ENCODE measurements around the gene C4orf51.
"Not testable (repeated sequence)": the region's sequence is repeated elsewhere in the genome, so short reads cannot be mapped to it uniquely, and the experiment has no call there.

C4orf51 gene

GRCh38 chr4:145679991-145680455 lies at the start of gene C4orf51:
C4orf51 (plus strand) TSS chr4:145680146; CDS start chr4:145680204, 58 bp downstream.
- peak; percentile 6 for DNase-seq (ENCODE audit: low spot score)

DNA sequence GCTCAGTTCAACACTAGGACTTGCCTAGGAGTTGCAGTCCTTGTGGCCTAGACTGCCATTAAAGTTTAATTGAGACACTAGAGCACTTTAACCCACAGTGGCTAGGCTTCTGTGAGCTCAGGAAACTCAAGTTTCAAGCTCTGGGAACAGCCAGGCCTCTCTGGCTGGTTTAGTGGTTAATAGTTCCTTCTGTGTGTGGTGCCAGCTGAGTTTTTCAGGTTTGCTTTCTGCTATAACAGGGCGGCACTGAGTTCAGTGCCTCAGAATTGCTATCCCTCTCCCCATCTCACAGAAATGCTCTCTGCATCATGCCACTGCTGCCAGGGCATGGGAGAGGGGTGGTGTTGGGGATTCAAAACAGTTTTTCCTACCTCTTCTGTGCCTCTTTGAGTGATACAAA lies 44.8 kb upstream of the C4orf51 start:
- no peak for DNase-seq (ENCODE audit: low spot score)

DNA sequence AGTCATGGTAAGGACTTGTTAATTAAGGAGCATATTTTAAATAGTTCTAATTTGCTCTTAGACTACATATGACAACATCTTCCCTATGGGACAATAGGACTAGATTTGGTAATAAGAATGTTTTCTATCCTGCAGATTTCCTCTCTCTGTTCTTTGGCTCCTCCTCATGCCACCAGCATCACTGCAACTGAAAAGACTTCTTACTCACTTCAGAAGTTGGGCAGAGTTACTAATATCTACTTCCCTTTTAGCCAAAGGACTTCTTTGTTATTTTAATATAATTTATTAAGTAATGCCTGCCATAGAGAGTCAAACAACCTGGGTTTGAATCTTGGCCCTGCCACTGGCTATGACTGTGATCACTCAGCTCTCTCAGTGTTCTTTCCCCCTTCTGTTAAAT lies 44.3 kb upstream of the C4orf51 start:
- no peak for DNase-seq (ENCODE audit: low spot score)

DNA sequence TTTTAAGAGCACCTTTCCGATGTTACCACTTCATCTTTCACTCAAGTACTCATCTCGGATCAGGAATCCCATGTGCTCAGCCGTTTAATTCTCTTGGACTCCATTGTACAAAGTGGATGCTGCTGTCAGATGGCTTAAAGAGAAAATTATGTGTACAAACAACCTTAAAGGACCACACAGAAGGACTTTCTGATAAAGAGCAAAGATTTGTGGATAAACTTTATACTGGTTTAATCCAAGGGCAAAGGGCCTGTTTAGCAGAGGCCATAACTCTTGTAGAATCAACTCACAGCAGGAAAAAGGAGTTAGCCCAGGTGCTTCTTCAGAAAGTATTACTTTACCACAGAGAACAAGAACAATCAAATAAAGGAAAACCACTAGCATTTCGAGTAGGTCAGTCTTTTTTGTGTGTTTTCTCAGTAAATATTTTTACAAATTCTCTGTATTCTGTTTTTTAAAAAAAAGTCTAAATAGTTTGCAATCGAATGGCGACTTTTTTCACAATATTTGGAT lies 40.7 kb upstream of the C4orf51 start:
- DNase-seq (ENCODE audit: low spot score): no peak

GRCh38 chr4:145640236-145640635 lies 39.7 kb upstream of the C4orf51 start:
- not testable (repeated sequence) for DNase-seq (ENCODE audit: low spot score)

- DNase-seq (ENCODE audit: low spot score): no peak
Measured at GRCh38 chr4:145643295-145643694, 36.7 kb upstream of the C4orf51 start.

- DNase-seq (ENCODE audit: low spot score): no peak
Measured at GRCh38 chr4:145644699-145645098, 35.2 kb upstream of the C4orf51 start.

DNA sequence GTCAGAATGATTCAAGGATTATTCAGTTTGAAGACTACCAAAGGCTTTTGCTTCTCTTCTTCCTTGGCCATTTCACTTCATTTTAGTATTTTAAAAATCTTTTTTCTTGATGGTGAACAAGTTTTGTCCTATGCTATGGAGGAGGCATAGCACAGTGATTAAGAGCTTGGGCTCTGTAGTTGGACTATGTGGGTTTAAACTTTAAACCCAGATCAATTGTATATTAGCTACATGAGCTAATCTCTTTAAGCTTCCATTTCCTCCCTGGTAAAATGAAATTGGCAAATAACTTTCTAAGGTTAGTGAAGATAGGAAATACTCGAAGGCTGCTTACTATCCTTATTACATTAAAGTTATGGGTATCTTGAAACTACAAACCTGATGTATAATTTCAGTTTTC lies 23.8 kb upstream of the C4orf51 start:
- DNase-seq (ENCODE audit: low spot score): no peak

- no peak for DNase-seq (ENCODE audit: low spot score)
Measured at GRCh38 chr4:145660064-145660463, 19.9 kb upstream of the C4orf51 start.

DNA sequence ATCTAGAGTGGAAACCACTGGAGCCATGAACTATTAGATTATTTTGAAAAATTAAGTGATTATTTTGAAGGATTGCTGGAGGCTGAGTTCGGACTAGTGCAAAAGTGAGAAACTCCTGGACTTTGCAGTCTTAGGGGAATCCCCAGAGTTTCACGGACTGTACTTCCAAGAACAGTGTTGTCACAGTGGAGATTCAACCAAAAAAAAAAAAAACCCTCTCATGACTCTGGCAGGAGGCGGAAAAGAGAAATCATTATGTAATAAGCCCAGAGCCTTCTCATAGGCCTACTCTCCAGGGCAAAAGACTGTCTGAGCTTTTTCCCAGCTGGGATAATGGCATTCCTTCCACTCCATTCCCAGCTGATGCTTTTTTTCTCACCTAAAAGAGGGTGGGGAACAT lies 16.8 kb upstream of the C4orf51 start:
- DNase-seq (ENCODE audit: low spot score): no peak

- no peak for DNase-seq (ENCODE audit: low spot score)
Measured at GRCh38 chr4:145665773-145666172, 14.2 kb upstream of the C4orf51 start.

DNA sequence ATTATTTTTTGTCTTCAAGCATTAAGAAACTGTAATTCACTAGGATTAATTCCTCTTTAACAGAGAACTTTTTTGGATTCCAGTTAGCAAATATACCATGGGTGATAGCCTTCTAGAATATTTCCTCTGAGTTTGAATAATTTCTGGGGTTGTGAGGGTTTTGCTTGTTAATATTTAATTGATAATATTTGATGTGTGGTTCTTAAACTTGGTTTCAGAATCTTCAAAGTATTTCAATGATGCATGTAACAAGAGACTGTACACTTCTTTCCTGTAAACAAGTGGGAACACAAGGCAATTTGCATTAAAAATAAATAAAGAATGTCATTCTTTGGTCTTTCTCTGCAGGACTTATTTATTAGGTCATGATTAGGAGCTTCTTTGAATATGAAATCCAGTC lies 9.5 kb upstream of the C4orf51 start:
- no peak for DNase-seq (ENCODE audit: low spot score)

DNA sequence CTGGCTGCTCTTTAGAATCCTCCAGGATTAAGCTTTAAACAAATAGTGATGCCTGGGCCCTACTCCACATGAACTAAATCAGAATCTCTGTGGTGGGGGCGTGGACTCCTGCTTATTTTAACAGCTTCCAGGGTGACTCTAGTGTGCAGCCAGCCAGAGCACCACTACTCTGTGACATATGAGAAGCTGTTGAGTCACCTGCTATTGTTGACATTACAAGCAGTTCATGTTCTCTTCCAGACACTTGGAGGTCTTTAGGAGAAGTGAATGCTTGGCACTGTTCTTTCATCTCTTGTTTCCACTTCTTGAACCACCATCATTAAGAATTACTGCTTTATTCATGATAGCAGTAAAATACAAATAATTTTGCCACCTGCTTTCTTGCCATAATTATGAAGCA lies 426 bp upstream of the C4orf51 start:
- peak; percentile 11 for DNase-seq (ENCODE audit: low spot score)

GRCh38 chr4:145680902-145681301 lies 956 bp downstream of the C4orf51 start:
- no peak for DNase-seq (ENCODE audit: low spot score)

GRCh38 chr4:145681518-145681917 lies 1.6 kb downstream of the C4orf51 start:
- no peak for DNase-seq (ENCODE audit: low spot score)

GRCh38 chr4:145681956-145682355 lies 2.0 kb downstream of the C4orf51 start:
- no peak for DNase-seq (ENCODE audit: low spot score)

DNA sequence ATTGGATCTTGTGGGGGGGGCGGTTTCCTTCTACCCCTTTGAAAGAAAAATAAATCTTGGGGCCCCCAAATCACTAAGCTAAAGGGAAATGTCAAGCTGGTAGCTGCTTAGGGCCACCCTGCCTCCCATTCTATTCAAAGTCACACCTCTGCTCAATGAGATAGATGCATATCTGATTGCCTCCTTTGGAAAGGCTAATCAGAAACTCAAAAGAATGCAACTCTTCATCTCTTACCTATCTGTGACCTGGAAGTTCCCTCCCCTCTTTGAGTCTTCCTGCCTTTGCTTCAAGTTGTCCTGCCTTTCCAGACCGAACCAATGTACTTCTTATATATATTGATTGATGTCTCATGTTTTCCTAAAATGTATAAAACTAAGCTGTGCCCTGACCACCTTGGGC lies 7.0 kb downstream of the C4orf51 start:
- no peak for DNase-seq (ENCODE audit: low spot score)

GRCh38 chr4:145690610-145691009 lies 10.7 kb downstream of the C4orf51 start:
- no peak for DNase-seq (ENCODE audit: low spot score)

GRCh38 chr4:145691416-145691815 lies 11.5 kb downstream of the C4orf51 start:
- DNase-seq (ENCODE audit: low spot score): not testable (repeated sequence)

- no peak for DNase-seq (ENCODE audit: low spot score)
Measured at GRCh38 chr4:145694929-145695328, 15.0 kb downstream of the C4orf51 start.

DNA sequence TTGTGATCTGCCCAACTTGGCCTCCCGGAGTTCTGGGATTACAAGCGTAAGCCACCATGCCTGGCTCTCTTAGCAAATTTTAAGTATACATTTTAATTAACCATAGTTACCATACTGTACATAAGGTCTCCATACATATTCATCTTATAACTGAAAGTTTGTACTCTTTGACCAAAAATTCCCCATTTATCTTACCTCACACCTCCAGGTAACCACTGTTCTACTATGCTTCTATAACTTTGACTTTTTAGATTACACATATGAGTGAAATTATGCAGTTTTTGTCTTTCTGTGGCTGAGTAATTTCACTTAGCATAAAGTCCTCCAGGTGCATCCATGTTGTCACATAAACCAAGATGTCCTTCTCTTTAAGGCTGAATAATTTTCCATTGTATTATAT lies 17.4 kb downstream of the C4orf51 start:
- no peak for DNase-seq (ENCODE audit: low spot score)

- DNase-seq (ENCODE audit: low spot score): no peak
Measured at GRCh38 chr4:145698507-145698906, 18.6 kb downstream of the C4orf51 start.

DNA sequence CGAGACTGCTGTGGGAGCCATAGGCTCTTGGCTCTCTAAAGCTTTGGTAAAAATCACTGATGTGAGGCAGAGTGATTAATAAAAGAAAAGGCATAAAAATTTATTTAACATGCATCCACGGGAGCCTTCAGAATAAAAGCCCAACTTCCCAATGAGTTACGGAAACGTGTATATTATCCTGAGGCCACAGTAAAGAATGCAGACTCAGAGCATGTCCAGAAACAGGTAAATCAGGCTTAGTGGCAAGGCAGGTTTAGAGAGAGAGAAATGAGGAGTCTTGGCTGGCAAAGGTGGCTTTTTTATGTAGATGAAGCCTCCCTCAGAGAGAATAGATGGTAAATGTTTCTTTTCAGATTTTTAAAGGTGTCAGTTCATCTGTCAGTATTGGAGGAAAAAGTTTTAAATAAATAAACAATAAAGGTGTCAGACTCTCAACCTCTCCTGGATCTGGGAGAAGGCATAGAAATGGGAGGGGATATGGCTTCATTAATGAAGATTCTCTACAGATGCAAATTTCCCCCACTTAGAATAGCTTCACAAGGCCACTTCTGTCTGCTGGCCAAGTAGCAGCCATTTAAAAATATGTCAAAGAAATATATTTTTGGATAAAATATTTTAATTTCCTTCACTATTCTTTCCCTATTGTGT lies 24.0 kb downstream of the C4orf51 start:
- no peak for DNase-seq (ENCODE audit: low spot score)

DNA sequence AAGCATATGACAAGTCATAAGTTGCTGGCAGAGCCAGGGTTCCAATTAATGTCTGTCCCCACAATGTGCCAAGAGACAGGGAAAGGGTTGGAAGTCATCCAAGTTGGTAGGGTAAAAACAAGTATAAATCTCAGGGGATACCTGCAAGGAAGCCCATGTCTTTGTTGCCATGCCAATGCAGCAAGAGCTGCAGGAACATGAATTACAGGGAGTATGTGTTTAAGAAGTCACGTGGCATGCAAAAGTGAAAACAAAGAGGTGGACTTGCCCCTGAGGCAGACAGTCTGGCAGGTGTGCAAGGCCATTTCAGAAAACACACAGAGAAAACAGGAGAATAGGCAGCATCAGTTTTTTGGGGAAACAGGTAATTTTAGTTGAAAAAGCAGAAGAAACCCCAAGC lies 29.4 kb downstream of the C4orf51 start:
- no peak for DNase-seq (ENCODE audit: low spot score)
